HFF-Myc (cell line): ENCODE data around the gene PDCD4.

Experiments
- DNase-seq: peaks from one replicate; pipeline ENCODE4 v3.0.0-alpha.2; 2011; ENCODE audit warnings: low read depth; ENCODE audit errors: extremely low read depth
- H3K4me3 ChIP-seq: replicated peaks from 2 replicates; pipeline ENCODE4 v1.5.1; 2011; ENCODE audit warnings: low read depth, mild to moderate bottlenecking, control low read depth, low read length
- CTCF ChIP-seq: IDR thresholded peaks from 2 replicates; pipeline ENCODE4 v1.5.1; 2012; ENCODE audit warnings: mild to moderate bottlenecking, low read depth, low read length, control low read depth; ENCODE audit errors: missing control alignments

The PDCD4 gene

GRCh38 chr10:110841767-110842267, 29.9 kb upstream of the PDCD4 start:
- no peak overlapping the region for H3K4me3 ChIP-seq
- no peak for TF ChIP-seq CTCF
- DNase-seq, result no peak

DNA sequence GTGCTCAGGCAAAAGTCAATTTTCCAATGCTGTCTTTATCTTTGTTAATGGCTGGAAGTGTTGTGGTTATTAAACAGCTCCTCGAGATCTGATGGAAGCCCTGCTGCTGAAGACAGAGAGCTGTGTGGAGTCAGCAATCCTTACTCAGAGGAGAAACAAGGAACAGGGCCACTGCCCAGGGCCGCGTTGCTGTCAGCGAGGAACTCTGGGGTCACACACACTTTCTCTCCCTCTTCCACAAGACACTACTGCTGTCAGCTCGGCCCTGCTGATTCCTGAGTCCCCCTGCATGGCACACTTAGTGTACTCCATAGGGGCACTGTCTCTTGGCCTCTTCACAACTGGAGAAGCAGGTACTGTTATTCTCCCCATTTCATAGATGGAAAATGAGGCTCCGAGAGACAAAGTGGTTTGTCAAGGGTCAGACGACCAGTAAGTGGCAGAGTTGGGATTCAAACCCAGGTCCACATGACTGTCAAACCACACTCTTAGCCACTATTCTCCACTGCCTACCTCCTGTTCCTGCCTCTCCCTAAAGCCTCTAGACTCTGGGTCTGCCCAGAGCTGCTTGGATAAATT, 29.3 kb upstream of the PDCD4 start:
- no peak overlapping the region for H3K4me3 ChIP-seq
- DNase-seq, result no peak
- TF ChIP-seq CTCF, result no peak

GRCh38 chr10:110843031-110843430, 28.7 kb upstream of the PDCD4 start:
- H3K4me3 ChIP-seq, result no peak overlapping the region

GRCh38 chr10:110843796-110844616, 27.7 kb upstream of the PDCD4 start:
- DNase-seq, result no peak
- H3K4me3 ChIP-seq, result no peak overlapping the region
- TF ChIP-seq CTCF, result no peak

More at GRCh38 chr10:110843031-110843430, 28.7 kb upstream of the PDCD4 start:
- DNase-seq, result no peak
- no peak for TF ChIP-seq CTCF

DNA sequence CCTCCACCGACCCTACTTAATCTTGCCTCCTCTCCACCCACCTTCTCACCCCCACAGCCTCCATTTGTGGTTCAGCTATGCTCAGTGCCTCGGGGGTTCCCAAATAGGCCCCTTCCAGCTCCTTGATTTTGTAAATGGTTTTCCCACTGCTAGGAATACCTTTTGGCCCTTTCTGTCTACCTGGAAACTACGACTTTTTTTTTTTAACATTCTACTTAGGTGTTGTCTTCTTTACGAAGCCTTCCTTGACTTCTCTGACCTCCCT, 27.2 kb upstream of the PDCD4 start:
- DNase-seq, result no peak
- TF ChIP-seq CTCF, result no peak
- no peak overlapping the region for H3K4me3 ChIP-seq

DNA sequence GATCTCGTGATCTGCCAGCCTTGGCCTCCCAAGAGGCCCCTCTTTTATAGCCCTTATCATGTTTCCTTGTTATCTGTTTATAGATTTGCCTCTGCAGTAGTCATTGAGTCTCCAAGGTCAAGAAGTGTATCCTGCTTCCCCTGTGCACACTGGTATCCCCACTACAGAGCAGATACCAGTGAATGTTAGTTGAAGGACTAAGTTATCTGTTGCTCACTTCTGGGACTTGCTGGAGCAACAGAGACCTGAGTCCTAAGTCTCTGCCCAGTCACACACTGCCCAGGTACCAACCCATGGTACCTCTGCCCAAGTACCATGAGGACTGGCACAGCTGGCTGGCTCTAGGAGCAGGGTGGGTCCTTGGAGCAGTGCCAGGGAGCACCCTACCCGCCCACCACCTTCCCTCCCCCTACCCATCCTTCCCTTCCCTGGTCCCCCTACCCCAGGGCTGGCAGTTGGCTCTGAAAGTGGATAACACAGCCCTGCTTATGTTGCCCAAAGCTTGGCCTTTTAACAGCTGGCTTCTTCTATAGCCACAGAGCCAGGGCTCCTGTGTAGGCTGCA, 26.5 kb upstream of the PDCD4 start:
- no peak overlapping the region for H3K4me3 ChIP-seq
- no peak for TF ChIP-seq CTCF
- DNase-seq, result no peak
